ENCODE measurements around the gene RIMBP2. TPM values are rescaled to one million over a fixed set of nuclear protein-coding genes. Genes with fewer than 3 reads are reported as not detected.

Gene RIMBP2
- total RNA-seq, 1 donor from 2014 or later, result not detected

- DNase-seq, result no peak
- ATAC-seq (ENCODE audit: poor library complexity), result no peak
- intact Hi-C loops (cut with DNase I), result no loop called here
Measured at GRCh38 chr12:130520784-130521183, 195.3 kb downstream of the RIMBP2 start.

DNA sequence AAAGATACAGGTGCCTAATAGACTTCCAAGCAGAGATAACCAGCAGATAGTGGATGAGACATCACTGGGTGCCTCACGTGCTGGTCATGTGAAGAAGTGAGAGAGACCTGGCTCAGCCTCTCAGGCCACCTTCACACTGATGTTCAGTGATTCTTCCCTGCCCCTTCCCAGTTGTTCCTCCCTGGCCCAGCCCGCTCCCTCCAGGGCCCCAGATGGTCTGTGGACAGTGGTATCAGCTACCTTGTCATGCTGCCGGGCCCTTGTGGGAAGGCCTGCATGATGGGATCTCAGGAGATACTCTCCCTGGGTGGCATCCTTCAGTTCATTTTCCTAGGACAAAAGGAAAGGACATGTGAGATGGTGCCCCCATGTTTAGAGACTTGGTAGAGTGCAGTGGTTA, 198.5 kb downstream of the RIMBP2 start:
- ATAC-seq (ENCODE audit: poor library complexity) (no peak), DNase-seq (no peak)
- intact Hi-C loops (cut with DNase I), result no loop called here

GRCh38 chr12:130514149-130514551, 201.9 kb downstream of the RIMBP2 start:
- intact Hi-C loops (cut with DNase I), result no loop called here
- ATAC-seq (ENCODE audit: poor library complexity) (no peak), DNase-seq (no peak)

DNA sequence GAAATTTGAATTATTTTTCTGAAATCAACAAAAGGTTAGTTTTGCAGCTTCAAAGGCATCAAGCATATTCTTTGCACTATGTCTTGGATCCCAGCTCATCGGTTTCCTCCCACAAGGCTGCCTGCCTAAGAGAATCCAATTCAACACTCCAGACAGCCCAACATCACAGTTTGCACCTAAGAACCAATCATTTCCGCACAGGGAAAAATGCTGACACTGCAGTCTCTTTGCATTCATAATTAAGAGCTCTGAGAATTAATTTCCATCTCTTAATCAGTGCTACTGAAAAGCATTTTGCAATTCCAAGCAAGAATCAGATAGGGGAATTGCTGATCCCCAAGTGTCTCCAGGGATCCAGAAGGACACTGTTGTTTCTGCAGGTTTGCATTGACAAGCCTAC, 202.5 kb downstream of the RIMBP2 start:
- DNase-seq, result no peak
- no peak for ATAC-seq (ENCODE audit: poor library complexity)
- intact Hi-C loops (cut with DNase I), result no loop called here

DNA sequence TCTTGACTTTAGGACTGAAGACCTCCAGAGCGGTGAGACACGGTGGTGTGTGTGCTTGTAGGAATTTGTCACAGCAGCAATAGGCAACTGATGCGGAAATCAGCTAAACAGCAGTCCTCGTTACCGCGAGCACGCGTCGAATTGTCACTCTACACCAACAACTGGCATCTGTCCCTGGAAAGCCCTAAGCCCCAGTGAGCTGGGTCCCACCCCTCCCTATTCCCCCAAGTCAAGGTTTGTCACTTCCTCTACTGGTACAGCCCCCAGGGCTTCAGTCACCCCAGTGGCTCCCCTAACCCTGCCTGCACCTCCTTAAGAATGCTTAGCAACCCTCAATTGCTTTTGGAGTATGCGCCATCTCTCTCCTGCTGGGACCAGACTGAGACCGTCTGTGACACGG, 204.8 kb downstream of the RIMBP2 start:
- intact Hi-C loops (cut with DNase I), result no loop called here
- ATAC-seq (ENCODE audit: poor library complexity), result no peak

GRCh38 chr12:130509454-130509853, 206.6 kb downstream of the RIMBP2 start:
- DNase-seq (no peak), ATAC-seq (ENCODE audit: poor library complexity) (no peak)
- intact Hi-C loops (cut with DNase I), result no loop called here

More for the DNA sequence above, 204.8 kb downstream of the RIMBP2 start:
- DNase-seq, result no peak

GRCh38 chr12:130508847-130509246, 207.3 kb downstream of the RIMBP2 start:
- DNase-seq (no peak), ATAC-seq (ENCODE audit: poor library complexity) (no peak)
- intact Hi-C loops (cut with DNase I), result no loop called here

- DNase-seq (no peak), ATAC-seq (ENCODE audit: poor library complexity) (no peak)
- intact Hi-C loops (cut with DNase I), result no loop called here
Measured at GRCh38 chr12:130508318-130508717, 207.8 kb downstream of the RIMBP2 start.

- intact Hi-C loops (cut with DNase I), result no loop called here
- DNase-seq (no peak), ATAC-seq (ENCODE audit: poor library complexity) (no peak)
Measured at GRCh38 chr12:130506844-130507243, 209.3 kb downstream of the RIMBP2 start.

- intact Hi-C loops (cut with DNase I), result no loop called here
- no peak for ATAC-seq (ENCODE audit: poor library complexity)
Measured at GRCh38 chr12:130504840-130505175, 211.3 kb downstream of the RIMBP2 start.

DNA sequence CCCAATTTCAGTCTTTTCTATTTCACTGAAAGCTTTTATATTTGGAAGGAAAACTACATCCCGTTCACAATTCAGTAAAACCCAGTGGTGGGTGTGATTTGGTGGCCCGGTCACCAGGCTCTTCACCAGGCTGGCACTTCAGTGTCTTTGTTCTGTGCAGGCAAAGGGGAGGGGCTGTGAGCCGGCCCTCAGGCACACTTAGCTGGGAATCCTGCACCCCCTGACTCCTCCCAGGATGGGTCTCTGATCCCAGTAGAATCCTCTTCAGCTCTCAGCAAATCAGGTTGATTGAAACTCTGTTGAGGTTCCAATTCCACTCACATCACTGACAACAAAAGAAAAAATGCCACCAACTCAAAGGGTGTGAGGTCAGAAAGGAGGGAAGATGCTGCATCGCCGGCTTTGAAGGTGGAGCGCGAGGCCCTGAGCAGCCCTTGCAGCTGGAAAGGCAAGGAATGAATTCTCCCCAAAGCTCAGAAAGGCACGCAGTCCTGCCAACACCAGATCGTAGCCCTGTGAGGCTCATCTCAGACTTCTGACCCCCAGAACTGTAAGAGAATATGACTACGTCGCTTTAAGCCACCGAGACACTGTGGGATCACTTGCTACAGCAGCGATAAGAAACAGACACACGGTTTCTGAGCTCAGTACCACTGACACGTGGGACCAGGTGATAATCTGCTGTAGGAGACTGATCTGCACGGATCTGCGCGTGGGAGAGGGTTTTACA, 211.8 kb downstream of the RIMBP2 start:
- DNase-seq (no peak), ATAC-seq (ENCODE audit: poor library complexity) (no peak)
- intact Hi-C loops (cut with DNase I), result no loop called here

More at GRCh38 chr12:130504840-130505175, 211.3 kb downstream of the RIMBP2 start:
- DNase-seq, result no peak

- ATAC-seq (ENCODE audit: poor library complexity) (no peak), DNase-seq (no peak)
- intact Hi-C loops (cut with DNase I), result no loop called here
Measured at GRCh38 chr12:130501821-130502220, 214.3 kb downstream of the RIMBP2 start.

DNA sequence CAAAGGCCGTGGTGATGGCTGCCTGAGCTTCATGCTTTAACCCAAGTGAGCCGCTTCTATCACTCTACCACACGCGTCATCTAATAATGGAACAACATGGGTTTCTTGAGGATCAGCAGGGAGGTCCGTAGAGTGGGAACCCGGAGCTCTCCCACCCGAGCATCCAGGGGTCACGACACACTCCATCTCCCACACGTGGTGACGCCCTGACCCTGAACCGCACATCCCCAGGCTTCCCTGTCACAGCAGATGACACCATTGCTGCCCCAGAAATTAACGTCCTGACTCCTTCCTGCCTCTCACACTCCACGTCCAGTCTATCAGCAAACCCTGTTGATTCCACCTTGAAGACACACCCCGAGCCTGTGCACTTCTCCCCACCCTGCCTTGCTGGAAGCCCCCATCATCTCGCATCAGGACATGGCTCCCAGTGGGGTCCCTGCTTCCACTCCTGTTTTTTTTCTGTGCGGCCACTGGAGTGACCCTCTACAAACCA, 215.2 kb downstream of the RIMBP2 start:
- intact Hi-C loops (cut with DNase I), result no loop called here
- ATAC-seq (ENCODE audit: poor library complexity) (no peak), DNase-seq (no peak)

DNA sequence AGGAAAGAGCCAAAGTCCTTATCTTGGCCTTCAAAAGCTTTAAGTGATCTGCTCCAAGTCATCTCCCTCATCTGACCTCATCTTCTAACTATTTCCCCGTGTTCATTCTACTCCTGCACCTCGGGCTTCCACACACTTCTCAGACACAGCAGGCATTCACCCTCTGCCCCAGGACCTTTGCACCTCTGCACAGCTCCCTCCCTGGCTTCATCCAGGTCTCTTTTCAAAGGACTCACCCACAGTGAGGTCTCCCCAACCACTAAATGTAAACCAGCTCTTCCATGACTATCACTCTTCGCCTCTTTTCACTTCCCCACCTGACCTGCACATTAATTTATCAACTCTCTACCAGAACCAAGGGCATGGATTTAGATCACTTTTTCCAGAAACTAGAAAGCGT, 216.6 kb downstream of the RIMBP2 start:
- ATAC-seq (ENCODE audit: poor library complexity) (no peak), DNase-seq (no peak)
- intact Hi-C loops (cut with DNase I), result no loop called here

DNA sequence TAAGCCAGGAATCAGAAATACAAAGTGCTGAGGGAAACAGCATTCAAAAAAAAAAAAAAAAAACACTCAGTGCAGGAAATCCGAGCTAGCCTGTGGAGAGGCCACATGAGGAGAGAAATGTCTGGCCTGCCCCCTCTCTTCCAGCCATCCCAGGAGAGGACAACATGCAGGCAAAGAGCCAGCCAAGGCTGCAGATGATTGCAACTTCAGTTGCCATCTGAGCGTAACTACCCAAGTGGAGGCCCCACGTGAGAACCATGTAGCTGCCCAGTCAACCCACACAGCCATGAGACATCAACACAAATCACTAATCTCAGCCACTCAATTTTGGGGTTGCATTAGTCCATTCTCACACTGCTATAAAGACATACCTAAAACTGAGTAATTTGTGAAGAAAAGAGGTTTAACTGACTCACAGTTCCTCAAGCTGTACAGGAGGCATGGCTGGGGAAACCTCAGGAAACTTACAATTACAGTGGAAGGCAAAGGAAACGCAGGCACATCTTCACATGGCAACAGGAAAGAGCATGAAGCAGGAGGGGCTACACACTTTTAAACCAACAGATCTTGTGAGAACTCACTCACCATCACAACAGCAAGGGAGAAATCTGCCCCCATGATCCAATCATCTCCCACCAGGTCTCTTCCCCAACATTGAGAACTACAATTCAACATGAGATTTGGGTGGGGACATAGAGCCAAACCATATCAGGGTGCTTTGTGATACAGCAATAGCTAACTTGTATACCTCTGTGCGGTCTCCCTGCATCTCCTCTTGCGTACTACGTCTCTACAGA, 217.3 kb downstream of the RIMBP2 start:
- intact Hi-C loops (cut with DNase I), result no loop called here
- no peak for ATAC-seq (ENCODE audit: poor library complexity)
- DNase-seq, result no peak

DNA sequence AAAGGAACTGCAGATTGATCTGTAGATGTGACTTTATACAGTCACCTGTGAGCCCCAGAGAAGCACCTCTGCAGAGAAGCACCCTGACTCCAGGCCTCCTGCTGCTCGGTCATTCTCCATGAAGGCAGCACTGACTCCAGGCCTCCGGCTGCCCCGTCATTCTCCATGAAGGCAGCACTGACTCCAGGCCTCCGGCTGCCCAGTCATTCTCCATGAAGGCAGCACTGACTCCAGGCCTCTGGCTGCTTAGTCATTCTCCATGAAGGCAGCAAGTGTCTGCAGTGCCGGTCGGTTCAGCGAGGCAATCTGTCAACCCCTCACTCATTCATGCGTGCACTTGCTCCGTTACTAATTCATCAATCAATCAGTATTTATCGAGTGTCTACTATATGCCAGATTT, 218.1 kb downstream of the RIMBP2 start:
- intact Hi-C loops (cut with DNase I), result no loop called here
- ATAC-seq (ENCODE audit: poor library complexity), result no peak
- no peak for DNase-seq

- no peak for DNase-seq
- ATAC-seq (ENCODE audit: poor library complexity), result no peak
- intact Hi-C loops (cut with DNase I), result no loop called here
Measured at GRCh38 chr12:130497321-130497720, 218.8 kb downstream of the RIMBP2 start.

DNA sequence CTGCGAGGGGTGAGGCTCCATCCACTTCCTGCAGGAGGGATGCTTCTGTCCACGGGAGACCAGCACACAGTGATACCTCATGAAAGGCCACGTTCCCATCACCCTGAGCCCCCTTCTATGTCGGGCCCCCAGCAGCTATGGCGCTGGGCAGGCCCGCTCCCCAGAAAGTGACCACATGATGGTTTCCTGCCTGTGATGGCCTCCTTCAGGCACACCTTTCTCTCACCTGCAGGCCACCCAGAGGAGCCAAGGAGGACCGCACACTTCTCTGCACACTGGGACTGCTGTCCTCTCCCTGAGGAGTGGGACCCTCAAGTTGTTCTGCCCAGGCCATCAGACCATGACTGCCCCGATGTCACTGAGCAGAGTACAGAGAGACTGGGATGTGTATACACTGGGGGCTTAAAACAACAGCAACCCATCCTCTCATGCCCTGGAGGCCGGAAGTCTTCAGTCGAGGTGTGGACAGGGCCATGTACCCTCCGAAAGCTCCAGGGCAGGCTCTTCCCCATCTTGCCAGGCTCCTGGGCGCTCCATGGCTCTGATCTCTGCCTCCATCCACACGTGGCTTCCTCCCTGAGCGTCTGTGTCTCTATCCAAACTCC, 219.5 kb downstream of the RIMBP2 start:
- intact Hi-C loops (cut with DNase I), result no loop called here
- no peak for ATAC-seq (ENCODE audit: poor library complexity)
- no peak for DNase-seq

DNA sequence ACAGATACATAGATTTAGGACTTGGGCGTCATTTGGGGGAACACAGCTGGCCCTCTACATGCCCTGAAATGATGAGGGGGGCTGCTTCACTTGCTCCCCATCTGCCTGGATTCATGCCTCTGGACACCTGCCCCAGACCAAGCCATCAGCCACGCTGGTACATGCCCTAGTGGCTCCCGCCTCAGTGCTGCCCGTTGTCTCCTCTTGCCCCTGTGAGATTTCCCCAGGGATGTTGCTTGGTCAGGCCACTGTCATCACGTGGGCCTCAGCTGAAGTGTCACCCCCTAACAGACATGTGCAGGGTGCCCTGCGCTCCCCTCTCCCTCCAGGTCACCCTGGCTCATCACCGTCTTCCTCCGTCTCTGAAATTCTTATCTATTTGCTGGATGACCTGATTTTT, 220.9 kb downstream of the RIMBP2 start:
- ATAC-seq (ENCODE audit: poor library complexity), result no peak
- no peak for DNase-seq
- intact Hi-C loops (cut with DNase I), result no loop called here

DNA sequence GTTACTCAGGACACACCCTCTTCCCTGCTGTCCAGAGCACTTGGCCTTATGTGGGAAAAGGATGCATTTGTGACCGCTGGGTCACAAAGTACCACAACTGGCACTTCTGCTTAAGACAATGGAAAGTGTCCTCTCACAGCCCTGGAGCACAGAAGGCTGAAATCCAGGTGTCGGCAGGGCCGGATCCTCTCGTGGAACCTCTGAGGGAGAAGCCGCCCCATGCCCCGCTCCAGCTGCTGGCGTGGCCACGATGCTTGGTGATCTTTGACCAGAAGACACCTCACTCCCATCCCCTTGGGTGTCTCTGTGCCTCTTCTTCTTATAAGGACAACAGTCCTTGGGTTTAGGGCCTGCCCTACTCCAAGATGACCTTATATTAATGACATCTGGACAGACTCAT, 221.4 kb downstream of the RIMBP2 start:
- DNase-seq (no peak), ATAC-seq (ENCODE audit: poor library complexity) (no peak)
- intact Hi-C loops (cut with DNase I), result no loop called here
